Measurements from ENCODE around the gene GRIK4.
"Not testable (repeated sequence)": the region's sequence is repeated elsewhere in the genome, so short reads cannot be mapped to it uniquely, and the experiment has no call there.

The GRIK4 gene

GRCh38 chr11:120977266-120978137 is 466.0 kb downstream of the GRIK4 start:
- DNase-seq = no peak

- DNase-seq = no peak
Measured at GRCh38 chr11:120978701-120979100, 467.2 kb downstream of the GRIK4 start.

GRCh38 chr11:120985718-120986569 is 474.4 kb downstream of the GRIK4 start:
- DNase-seq = peak; percentile 26

GRCh38 chr11:120988603-120989002 is 477.1 kb downstream of the GRIK4 start:
- DNase-seq = no peak

GRCh38 chr11:120991830-120992686 is 480.5 kb downstream of the GRIK4 start:
- DNase-seq = no peak

- DNase-seq = no peak
Measured at GRCh38 chr11:120994091-120994859, 482.7 kb downstream of the GRIK4 start.

GRCh38 chr11:120995184-120995583 is 483.6 kb downstream of the GRIK4 start:
- no peak for DNase-seq

GRCh38 chr11:120996973-120997372 is 485.4 kb downstream of the GRIK4 start:
- DNase-seq = no peak

GRCh38 chr11:120998581-120998980 is 487.0 kb downstream of the GRIK4 start:
- no peak for DNase-seq

- DNase-seq = no peak
Measured at GRCh38 chr11:121004206-121004840, 492.8 kb downstream of the GRIK4 start.

GRCh38 chr11:121006922-121007321 is 495.4 kb downstream of the GRIK4 start:
- no peak for DNase-seq

GRCh38 chr11:121008551-121008950 is 497.0 kb downstream of the GRIK4 start:
- no peak for DNase-seq

GRCh38 chr11:121012091-121012490 is 500.5 kb downstream of the GRIK4 start:
- DNase-seq = no peak

- DNase-seq = no peak
Measured at GRCh38 chr11:121018746-121019145, 507.2 kb downstream of the GRIK4 start.

GRCh38 chr11:121021718-121022117 is 510.2 kb downstream of the GRIK4 start:
- DNase-seq = not testable (repeated sequence)

GRCh38 chr11:121023848-121024751 is 512.6 kb downstream of the GRIK4 start, which contains the start of gene TBCEL:
Gene TBCEL, plus strand, starts transcription at chr11:121024102. Its CDS starts 21,589 bp downstream, at chr11:121045691.
- DNase-seq = peak; percentile 87

- peak; percentile 51 for DNase-seq
Measured at GRCh38 chr11:121024989-121025388, 513.4 kb downstream of the GRIK4 start.

- no peak for DNase-seq
Measured at GRCh38 chr11:121029153-121029552, 517.6 kb downstream of the GRIK4 start.

- no peak for DNase-seq
Measured at GRCh38 chr11:121029813-121030445, 518.4 kb downstream of the GRIK4 start.

- no peak for DNase-seq
Measured at GRCh38 chr11:121031167-121031566, 519.6 kb downstream of the GRIK4 start.
